GM12873 (cell line): ENCODE results near the gene USPL1.

Experiments used
- CTCF ChIP-seq: IDR thresholded peaks from 2 replicates; pipeline ENCODE4 v1.5.1; 2012; ENCODE audit warnings: low read depth, mild to moderate bottlenecking, moderate library complexity, low read length, control low read depth; ENCODE audit not compliant: insufficient read depth; ENCODE audit errors: missing control alignments

USPL1 gene

GRCh38 chr13:30617315-30618185, at the start of gene USPL1:
Gene USPL1, plus strand, starts transcription at chr13:30617920. Its CDS starts 3,221 bp downstream, at chr13:30621141.
- peak; percentile 17 for TF ChIP-seq CTCF

GRCh38 chr13:30569901-30570576, 47.7 kb upstream of the USPL1 start:
- TF ChIP-seq CTCF: no peak

GRCh38 chr13:30570691-30571090, 47.0 kb upstream of the USPL1 start:
- no peak for TF ChIP-seq CTCF

- peak; percentile 35 for TF ChIP-seq CTCF
These were observed 44.9 kb upstream of the USPL1 start for GRCh38 chr13:30572859-30573275.

- TF ChIP-seq CTCF: no peak
These were observed 41.2 kb upstream of the USPL1 start for GRCh38 chr13:30576528-30576927.

- TF ChIP-seq CTCF: no peak
These were observed 40.3 kb upstream of the USPL1 start for GRCh38 chr13:30577401-30577852.

- TF ChIP-seq CTCF: no peak
These were observed 36.7 kb upstream of the USPL1 start for GRCh38 chr13:30580852-30581502.
